Effector memory CD8-positive, alpha-beta T cell (primary cell): ENCODE measurements around the gene TBC1D1.

Source experiments
- ATAC-seq: fragments of 150-1000 bp; cut with Tn5 transposase; replicated peaks from 2 replicates; pipeline ENCODE4 v1.10.0; 2021; ENCODE audit warnings: mild to moderate bottlenecking, moderate library complexity
- DNase-seq, 3 experiments: peaks; one replicate each; pipeline ENCODE4 v3.0.0; 2021
- H3K27ac Mint-ChIP-seq, 2 donors: one replicate each; pipeline ENCODE4 v1.8.0; 2022; ENCODE audit warnings: mild to moderate bottlenecking in 2 of 2, mixed read lengths in 2 of 2, moderate library complexity in 2 of 2
- H3K27me3 Mint-ChIP-seq, 2 donors: one replicate each; pipeline ENCODE4 v1.8.0; 2022; ENCODE audit warnings: mixed read lengths in 2 of 2
- H3K36me3 Mint-ChIP-seq: one replicate; pipeline ENCODE4 v1.8.0; 2022; ENCODE audit warnings: mild to moderate bottlenecking, moderate library complexity, mixed read lengths; ENCODE audit not compliant: insufficient read depth
- H3K4me1 Mint-ChIP-seq, 2 donors: one replicate each; pipeline ENCODE4 v1.8.0; 2022; ENCODE audit warnings: low read depth in 2 of 2, mixed read lengths in 2 of 2
- H3K4me3 Mint-ChIP-seq, 2 donors: one replicate each; pipeline ENCODE4 v1.8.0; 2022; ENCODE audit warnings: mild to moderate bottlenecking in 2 of 2, mixed read lengths in 2 of 2, moderate library complexity in 2 of 2
- H3K9me3 Mint-ChIP-seq, 2 donors: one replicate each; pipeline ENCODE4 v1.8.0; 2022; ENCODE audit warnings: mixed read lengths in 2 of 2

The TBC1D1 gene

GRCh38 chr4:37872310-37872988 is 18.4 kb upstream of the TBC1D1 start:
- H3K4me3 Mint-ChIP-seq = no peak overlapping the region
- H3K4me1 Mint-ChIP-seq = no peaks in the 10 kb centered on the region
- ATAC-seq = no peak
- peak overlapping the region in 1 of 2 donors; percentile 13 for H3K27ac Mint-ChIP-seq
- DNase-seq = no peak
- no peaks in the 10 kb centered on the region for H3K27me3 Mint-ChIP-seq
- peaks cover 6% of the 10 kb centered on the region for H3K36me3 Mint-ChIP-seq
- no peaks in the 10 kb centered on the region for H3K9me3 Mint-ChIP-seq

GRCh38 chr4:37873386-37873785 is 17.5 kb upstream of the TBC1D1 start:
- H3K27ac Mint-ChIP-seq = no peak overlapping the region
- H3K36me3 Mint-ChIP-seq = peaks cover 6% of the 10 kb centered on the region
- no peaks in the 10 kb centered on the region for H3K4me1 Mint-ChIP-seq
- H3K9me3 Mint-ChIP-seq = no peaks in the 10 kb centered on the region
- ATAC-seq (no peak), DNase-seq (no peak)
- no peak overlapping the region for H3K4me3 Mint-ChIP-seq
- H3K27me3 Mint-ChIP-seq = no peaks in the 10 kb centered on the region

GRCh38 chr4:37876156-37876555 is 14.7 kb upstream of the TBC1D1 start:
- Mint-ChIP-seq H3K4me1 (no peaks in the 10 kb centered on the region), H3K27ac (no peak overlapping the region), H3K36me3 (no peaks in the 10 kb centered on the region), H3K4me3 (no peak overlapping the region), H3K27me3 (no peaks in the 10 kb centered on the region), H3K9me3 (no peaks in the 10 kb centered on the region)
- DNase-seq = no peak
- ATAC-seq = no peak

- ATAC-seq (no peak), DNase-seq (no peak)
- H3K4me1 Mint-ChIP-seq = no peaks in the 10 kb centered on the region
- H3K27ac Mint-ChIP-seq = no peak overlapping the region
- H3K4me3 Mint-ChIP-seq = no peak overlapping the region
- H3K9me3 Mint-ChIP-seq = no peaks in the 10 kb centered on the region
- H3K27me3 Mint-ChIP-seq = no peaks in the 10 kb centered on the region
- H3K36me3 Mint-ChIP-seq = no peaks in the 10 kb centered on the region
These were observed 11.5 kb upstream of the TBC1D1 start for GRCh38 chr4:37879365-37879764.

GRCh38 chr4:37881811-37882210 is 9.1 kb upstream of the TBC1D1 start:
- Mint-ChIP-seq H3K4me3 (no peak overlapping the region), H3K27ac (no peak overlapping the region), H3K36me3 (no peaks in the 10 kb centered on the region), H3K4me1 (no peaks in the 10 kb centered on the region), H3K9me3 (no peaks in the 10 kb centered on the region), H3K27me3 (no peaks in the 10 kb centered on the region)
- no peak for ATAC-seq
- no peak for DNase-seq

- H3K27ac Mint-ChIP-seq = no peak overlapping the region
- ATAC-seq (no peak), DNase-seq (no peak)
- no peaks in the 10 kb centered on the region for H3K4me1 Mint-ChIP-seq
- H3K36me3 Mint-ChIP-seq = no peaks in the 10 kb centered on the region
- no peaks in the 10 kb centered on the region for H3K9me3 Mint-ChIP-seq
- H3K27me3 Mint-ChIP-seq = no peaks in the 10 kb centered on the region
- H3K4me3 Mint-ChIP-seq = no peak overlapping the region
These were observed 8.1 kb upstream of the TBC1D1 start for GRCh38 chr4:37882665-37883296.

- no peaks in the 10 kb centered on the region for H3K9me3 Mint-ChIP-seq
- no peaks in the 10 kb centered on the region for H3K4me1 Mint-ChIP-seq
- H3K36me3 Mint-ChIP-seq = no peaks in the 10 kb centered on the region
- DNase-seq (no peak), ATAC-seq (no peak)
- no peak overlapping the region for H3K4me3 Mint-ChIP-seq
- H3K27ac Mint-ChIP-seq = no peak overlapping the region
- H3K27me3 Mint-ChIP-seq = no peaks in the 10 kb centered on the region
These were observed 5.9 kb upstream of the TBC1D1 start for GRCh38 chr4:37884855-37885487.

GRCh38 chr4:37885496-37885895 is 5.4 kb upstream of the TBC1D1 start:
- H3K27ac Mint-ChIP-seq = no peak overlapping the region
- H3K36me3 Mint-ChIP-seq = no peaks in the 10 kb centered on the region
- H3K4me1 Mint-ChIP-seq = peaks cover 0 to 2% of the 10 kb centered on the region in 2 donors
- H3K4me3 Mint-ChIP-seq = no peak overlapping the region
- ATAC-seq (no peak), DNase-seq (no peak)
- H3K9me3 Mint-ChIP-seq = no peaks in the 10 kb centered on the region
- no peaks in the 10 kb centered on the region for H3K27me3 Mint-ChIP-seq

GRCh38 chr4:37889849-37890800 is 759 bp upstream of the TBC1D1 start:
- no peak for DNase-seq
- Mint-ChIP-seq H3K27ac (no peak overlapping the region), H3K27me3 (no peaks in the 10 kb centered on the region), H3K9me3 (no peaks in the 10 kb centered on the region), H3K36me3 (peaks cover 6% of the 10 kb centered on the region), H3K4me3 (peak overlapping the region; percentile 82 to 89), H3K4me1 (peaks cover 18 to 19% of the 10 kb centered on the region in 2 donors)
- peak; percentile 9 for ATAC-seq

- peak overlapping the region; percentile 82 to 89 for H3K4me3 Mint-ChIP-seq
- no peaks in the 10 kb centered on the region for H3K27me3 Mint-ChIP-seq
- DNase-seq = peak; percentile 40 to 48 (median 48)
- peaks cover 10% of the 10 kb centered on the region for H3K36me3 Mint-ChIP-seq
- H3K27ac Mint-ChIP-seq = peak overlapping the region; percentile 83 to 94
- peak; percentile 60 for ATAC-seq
- peaks cover 29 to 32% of the 10 kb centered on the region in 2 donors for H3K4me1 Mint-ChIP-seq
- no peaks in the 10 kb centered on the region for H3K9me3 Mint-ChIP-seq
These were observed 626 bp downstream of the TBC1D1 start for GRCh38 chr4:37891260-37892159.

GRCh38 chr4:37892641-37893040 is 1.8 kb downstream of the TBC1D1 start:
- peak; percentile 69 for ATAC-seq
- Mint-ChIP-seq H3K27ac (peak overlapping the region; percentile 83 to 94), H3K9me3 (no peaks in the 10 kb centered on the region), H3K4me3 (peak overlapping the region; percentile 82 to 89), H3K27me3 (no peaks in the 10 kb centered on the region), H3K36me3 (peaks cover 10% of the 10 kb centered on the region), H3K4me1 (peaks cover 33 to 43% of the 10 kb centered on the region in 2 donors)
- DNase-seq = peak; percentile 32 to 39 (median 38)

- peaks cover 10% of the 10 kb centered on the region for H3K36me3 Mint-ChIP-seq
- H3K4me1 Mint-ChIP-seq = peaks cover 33 to 44% of the 10 kb centered on the region in 2 donors
- no peaks in the 10 kb centered on the region for H3K9me3 Mint-ChIP-seq
- peak overlapping the region; percentile 82 to 89 for H3K4me3 Mint-ChIP-seq
- H3K27ac Mint-ChIP-seq = peak overlapping the region; percentile 83 to 94
- H3K27me3 Mint-ChIP-seq = no peaks in the 10 kb centered on the region
- ATAC-seq = no peak
- no peak for DNase-seq
These were observed 2.3 kb downstream of the TBC1D1 start for GRCh38 chr4:37893164-37893563.
